GM19397 (cell line): ENCODE results near the gene CUL3.
"Not testable (repeated sequence)": the region's sequence is repeated elsewhere in the genome, so short reads cannot be mapped to it uniquely, and the experiment has no call there.

ENCODE experiments used
- ATAC-seq: cut with Tn5 transposase; IDR thresholded peaks from one replicate; pipeline ENCODE4 v1.9.1; 2021; ENCODE audit warnings: mild to moderate bottlenecking, moderate library complexity; ENCODE audit not compliant: unreplicated experiment

Gene CUL3

DNA sequence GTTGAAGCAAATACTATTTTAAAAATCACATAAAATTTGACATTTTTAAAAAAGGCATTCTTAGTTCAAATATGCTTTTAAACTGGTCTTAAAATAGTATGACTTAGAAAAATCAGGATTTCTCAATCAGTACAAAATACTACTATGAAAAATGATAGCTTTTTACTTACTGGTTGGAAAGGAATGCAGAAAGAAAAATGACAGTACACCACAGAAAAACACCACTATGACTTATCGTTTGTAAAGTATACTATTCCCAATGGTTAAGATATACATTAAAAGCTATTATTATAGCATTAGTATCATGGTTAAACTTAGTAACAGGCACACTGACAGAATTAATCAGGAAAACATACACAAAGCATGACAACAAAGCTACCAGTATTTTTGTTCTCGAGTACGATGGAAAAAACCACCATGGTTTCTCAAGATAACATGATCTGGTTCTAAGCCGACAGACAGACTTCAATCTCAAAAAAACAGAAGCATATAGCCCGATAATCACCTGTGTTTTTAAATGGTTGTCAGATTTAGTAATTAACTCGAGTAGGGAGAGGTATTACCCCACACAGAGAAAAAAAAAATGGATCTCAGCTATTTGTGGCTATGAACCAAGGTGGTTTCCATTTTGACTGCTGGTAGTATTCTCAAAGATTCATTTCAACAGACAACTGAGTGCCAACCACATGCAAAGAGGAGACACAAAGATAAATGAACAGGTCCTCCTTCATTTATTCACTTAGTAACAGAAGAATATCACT is 39.1 kb downstream of the CUL3 start:
- no peak for ATAC-seq

DNA sequence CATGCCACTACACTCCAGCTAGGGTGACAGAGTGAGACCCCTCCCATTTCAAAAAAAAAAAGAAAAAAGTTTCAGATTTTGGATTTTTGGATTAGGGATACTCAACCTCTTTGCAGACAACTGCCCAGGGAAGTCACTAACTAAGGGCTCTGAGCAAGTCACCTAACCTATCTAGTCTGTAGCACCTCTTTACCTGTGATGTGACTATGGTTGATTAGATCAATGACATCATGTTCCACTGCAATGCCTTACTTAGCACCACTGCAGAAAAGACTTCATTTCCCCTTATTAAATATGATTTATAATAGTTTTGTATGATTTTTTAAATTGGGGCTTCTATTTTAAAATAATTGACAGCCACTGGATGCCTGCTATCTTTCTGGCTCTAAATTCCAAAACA is 41.2 kb downstream of the CUL3 start:
- no peak for ATAC-seq

DNA sequence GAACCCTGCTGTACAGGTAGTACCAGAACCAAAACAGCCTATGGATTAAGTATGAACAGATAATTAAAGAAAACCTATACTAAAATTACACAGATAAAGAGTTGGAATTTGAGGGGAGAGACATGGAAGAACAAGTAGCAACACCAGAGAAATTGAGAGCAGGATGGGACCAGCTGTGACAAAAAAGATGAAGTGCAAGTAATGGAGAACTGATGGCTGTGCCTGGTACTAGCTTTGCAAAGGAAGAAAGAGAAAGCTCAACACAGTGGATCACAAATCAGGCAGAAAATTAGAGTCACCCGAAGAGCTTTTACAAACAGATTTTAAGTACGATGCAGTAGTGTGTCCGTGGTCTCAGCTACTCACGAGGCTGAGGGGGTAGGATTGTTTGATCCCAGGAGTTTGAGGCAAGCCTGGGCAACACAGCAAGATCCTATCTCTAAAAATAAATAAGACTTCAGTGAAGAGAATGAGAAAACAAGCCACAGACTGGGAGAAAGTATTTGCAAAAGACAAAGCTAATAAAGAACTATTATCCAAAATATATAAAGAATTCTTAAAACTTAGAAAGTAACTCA is 46.5 kb downstream of the CUL3 start:
- no peak for ATAC-seq

DNA sequence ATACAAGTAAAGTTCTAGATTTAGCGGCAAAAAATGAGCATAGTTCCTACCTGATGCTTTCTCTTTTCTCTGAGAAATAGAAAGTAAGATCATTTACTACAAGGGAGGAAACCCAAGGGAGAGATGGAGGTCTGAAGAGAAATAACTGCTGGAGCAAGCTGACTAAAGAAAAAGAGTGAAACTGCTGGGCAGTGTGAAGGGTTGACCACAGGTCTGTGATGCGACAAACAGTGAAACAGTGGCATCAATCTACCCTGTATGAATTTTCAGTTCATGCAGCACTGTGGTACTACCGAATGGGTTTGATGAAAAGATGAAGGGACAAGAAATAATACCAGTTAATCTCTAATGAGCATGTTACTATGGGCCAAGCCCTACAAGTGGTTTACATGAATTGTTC is 52.2 kb downstream of the CUL3 start:
- no peak for ATAC-seq

- no peak for ATAC-seq
Observed at GRCh38 chr2:224532441-224532840, 52.7 kb downstream of the CUL3 start.

DNA sequence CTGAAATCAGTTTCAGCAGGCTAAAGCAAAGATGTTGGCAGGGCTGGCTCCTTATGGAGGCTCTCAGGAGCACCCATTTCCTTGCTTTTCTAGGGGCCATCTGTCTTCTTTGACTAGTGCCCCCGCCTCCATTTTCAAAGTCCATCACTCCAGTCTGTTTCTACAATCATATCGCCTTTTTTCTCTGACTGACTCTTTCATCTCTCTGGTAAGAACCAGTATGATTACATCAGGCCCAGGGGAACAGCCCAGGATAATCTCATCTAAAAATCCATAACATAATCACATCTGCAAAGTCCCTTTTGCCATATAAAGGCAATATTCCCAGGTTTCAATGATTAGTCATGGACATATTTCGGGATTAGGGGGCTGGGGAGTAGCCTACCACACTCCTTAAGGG is 57.0 kb downstream of the CUL3 start:
- no peak for ATAC-seq

DNA sequence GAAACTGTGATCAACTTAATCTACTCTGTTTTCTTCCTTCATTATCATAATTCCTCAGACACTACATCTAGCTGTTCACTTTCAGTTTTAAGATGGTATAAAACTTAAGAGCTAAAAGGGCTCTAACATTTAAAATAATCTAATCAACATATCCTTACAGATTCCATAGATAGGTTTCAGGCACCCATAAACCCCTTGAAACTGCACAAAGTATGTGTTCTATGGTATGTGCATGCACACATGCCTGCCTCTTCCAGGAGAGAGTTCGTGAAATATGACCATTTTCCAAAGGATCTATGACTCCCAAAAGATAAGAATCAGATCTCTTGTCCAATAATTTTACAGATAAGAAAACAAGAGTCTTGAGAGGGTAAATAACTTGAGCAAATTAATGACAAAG is 59.4 kb downstream of the CUL3 start:
- ATAC-seq = no peak

DNA sequence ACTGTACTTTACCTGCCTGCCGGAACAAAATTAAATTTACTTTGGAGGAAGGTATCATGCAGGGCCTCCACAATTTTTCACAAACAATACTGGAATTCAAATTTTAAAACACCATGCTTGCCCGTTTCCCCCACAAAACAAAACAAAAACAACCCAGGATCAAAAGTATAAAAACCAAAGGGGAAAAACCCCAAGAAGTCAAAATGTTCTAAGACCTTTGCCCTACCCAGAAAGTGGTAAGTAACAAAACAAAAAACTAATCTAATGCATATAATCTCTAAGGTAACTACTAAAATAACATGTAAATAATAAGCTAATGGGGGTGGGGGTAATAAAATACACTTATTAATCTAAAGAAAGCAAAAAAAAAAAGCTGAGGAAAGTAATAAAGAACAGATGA is 60.5 kb downstream of the CUL3 start:
- no peak for ATAC-seq

DNA sequence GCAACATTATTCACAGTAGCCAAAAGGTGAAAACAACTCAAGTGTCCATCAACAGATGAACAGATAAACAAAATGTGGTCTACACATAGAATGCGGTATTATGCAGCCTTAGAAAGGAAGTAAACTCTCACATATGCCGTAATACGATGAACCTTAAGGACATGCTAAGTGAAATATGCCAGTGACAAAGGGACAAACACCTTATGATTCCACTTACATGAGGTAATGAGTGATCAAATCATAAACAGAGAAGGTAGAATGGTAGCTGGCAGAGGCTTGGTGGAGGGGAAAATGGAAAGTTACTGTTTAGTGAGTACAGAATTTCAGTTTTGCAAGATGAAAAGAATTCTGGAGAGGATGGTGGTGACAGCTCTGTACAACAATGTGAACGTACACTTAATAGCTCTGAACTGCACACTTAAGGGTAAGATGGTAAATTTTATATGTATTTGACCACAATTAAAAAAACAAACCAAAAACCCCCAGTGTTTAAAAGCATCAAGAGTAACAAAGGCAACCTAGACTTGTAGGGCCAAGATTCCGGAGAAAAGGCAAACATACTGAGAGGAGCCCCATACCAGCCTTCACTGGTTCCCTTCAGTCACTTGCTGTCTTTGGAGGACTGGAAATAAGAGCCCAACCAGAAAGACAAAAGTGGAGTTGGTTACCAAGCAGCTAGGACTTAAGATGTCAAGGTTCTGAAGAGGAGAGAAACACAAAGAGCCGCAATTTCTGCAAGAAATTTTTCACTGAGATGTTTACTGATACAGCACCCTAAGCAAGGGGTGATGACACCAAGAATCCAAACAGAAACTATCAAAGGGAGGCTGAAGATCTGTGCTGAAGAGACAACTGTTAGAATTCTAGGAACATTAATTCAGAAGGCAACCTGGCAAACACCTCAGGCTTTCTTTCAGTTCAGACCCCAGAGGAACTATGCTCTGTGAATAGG is 61.3 kb downstream of the CUL3 start:
- no peak for ATAC-seq

GRCh38 chr2:224522483-224522882 is 62.7 kb downstream of the CUL3 start:
- ATAC-seq = not testable (repeated sequence)

DNA sequence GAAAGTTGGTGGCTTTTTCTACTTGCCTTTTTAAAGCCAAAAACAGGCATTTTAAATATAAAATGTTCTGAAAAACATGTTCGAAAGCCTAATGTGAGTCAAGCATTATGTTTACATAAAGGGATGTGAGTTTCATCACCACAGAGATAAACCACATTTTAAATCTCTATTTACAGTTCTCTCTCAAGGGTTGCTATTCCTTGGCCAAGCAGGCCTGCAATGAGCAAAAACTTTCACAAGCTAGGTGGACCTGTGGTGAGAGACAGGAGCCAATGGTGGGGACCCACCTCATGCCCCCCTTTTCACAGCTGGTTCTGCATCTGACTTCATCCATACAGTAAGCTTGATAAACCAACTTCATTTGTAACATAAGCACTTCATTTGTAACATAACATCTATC is 65.1 kb downstream of the CUL3 start:
- ATAC-seq = peak; percentile 62

- no peak for ATAC-seq
Observed at GRCh38 chr2:224518806-224519580, 66.2 kb downstream of the CUL3 start.

GRCh38 chr2:224517963-224518362 is 67.2 kb downstream of the CUL3 start:
- no peak for ATAC-seq

DNA sequence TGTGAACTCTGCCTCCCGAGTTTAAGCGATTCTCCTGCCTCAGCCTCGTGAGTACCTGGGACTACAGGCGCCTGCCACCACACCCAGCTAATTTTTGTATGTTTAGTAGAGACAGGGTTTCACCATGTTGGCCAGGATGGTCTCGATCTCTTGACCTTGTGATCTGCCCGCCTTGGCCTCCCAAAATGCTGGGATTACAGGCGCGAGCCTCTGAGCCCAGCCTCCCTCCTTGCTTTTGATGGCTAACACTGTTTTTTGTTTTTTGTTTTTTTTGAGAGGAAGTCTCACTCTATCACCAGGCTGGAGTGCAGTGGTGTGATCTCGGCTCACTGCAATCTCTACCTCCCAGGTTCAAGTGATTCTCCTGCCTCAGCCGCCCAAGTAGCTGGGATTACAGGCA is 68.8 kb downstream of the CUL3 start:
- ATAC-seq = not testable (repeated sequence)

- no peak for ATAC-seq
Observed at GRCh38 chr2:224513991-224514390, 71.2 kb downstream of the CUL3 start.

DNA sequence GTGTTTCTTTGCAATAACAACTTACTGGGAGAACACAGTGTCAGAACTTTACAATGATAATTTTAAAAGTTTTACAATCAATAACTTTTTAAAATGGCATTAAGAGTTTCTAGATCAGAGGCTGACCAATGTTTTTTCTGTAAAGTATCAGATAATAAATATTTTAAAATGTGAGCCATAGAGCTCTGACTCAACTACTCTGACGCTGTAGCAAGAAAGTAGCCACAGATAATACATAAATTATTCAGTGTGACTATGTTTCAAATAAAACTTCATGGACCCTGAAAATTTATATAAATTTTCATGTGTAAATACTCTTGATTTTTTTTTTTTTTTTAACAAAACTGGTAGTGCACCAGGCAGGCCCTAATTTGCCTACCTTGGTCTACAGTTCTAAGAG is 77.4 kb downstream of the CUL3 start:
- ATAC-seq = no peak

DNA sequence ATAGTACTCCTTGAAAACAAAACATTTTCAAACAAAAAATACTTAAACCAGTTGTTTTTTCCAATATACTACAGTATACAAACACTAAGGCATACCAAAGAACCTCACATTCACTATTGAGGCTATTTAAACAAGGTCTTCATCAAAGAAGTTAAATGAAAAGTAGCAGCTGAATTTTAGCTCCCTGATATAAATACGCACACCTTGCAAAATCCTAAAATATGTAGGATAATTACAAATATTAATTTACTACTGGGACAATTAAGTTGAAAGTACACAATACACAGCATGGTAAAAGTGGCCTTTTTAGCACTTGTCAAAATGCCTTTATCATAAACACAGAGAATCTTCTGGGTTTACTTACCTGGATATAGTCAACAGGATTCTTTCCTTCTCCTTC is 78.7 kb downstream of the CUL3 start:
- ATAC-seq = no peak

GRCh38 chr2:224498991-224499390 is 86.2 kb downstream of the CUL3 start:
- ATAC-seq = no peak

DNA sequence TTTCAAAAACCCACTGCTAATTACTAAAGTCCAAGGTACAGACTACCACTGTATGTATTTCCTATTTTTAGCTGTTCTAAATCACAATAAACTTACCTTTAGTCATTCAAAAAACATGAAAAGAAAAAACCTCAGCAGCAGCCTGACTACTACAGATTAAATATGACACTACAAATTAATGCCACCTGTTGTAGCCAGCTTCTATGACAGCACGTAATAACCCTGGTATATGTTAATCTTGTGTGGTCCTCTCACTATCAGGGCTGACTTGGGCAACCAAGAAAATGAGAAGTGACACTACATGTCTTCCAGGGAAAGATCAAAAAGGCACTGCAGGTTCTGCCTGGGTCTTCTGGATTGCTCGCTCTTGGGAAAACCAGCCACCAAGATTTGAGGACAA is 92.6 kb downstream of the CUL3 start:
- ATAC-seq = no peak

GRCh38 chr2:224487940-224488339 is 97.2 kb downstream of the CUL3 start:
- not testable (repeated sequence) for ATAC-seq
